T-helper 1 cell (primary cell): ENCODE measurements around the gene KRT84.

Source experiments
- DNase-seq, 5 donors: peaks; one replicate each; pipeline ENCODE4 v3.0.0-alpha.2; 2012 to 2020

Gene KRT84

GRCh38 chr12:52338241-52338960 is 47.1 kb downstream of the KRT84 start:
- no peak for DNase-seq

- no peak for DNase-seq
Observed at GRCh38 chr12:52337054-52337453, 48.4 kb downstream of the KRT84 start.

DNA sequence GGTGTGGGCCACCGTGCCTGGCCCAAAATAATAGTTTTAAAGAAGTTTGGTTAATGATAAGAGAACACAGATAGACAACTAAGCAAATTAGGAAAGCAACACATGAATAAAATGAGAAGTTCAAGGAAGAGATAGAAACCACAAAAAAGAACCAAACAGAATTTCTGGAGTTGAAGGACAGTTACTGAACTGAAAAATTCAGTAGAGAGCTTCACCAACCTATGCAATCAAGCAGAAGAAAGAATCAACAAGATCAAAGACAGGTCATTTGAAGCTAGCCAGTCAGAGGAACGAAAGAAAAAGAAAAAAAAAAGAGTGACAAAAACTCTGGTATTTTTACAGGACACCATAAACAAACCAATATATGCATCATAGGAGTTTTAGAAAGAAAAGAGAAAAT is 48.8 kb downstream of the KRT84 start:
- DNase-seq, result no peak

DNA sequence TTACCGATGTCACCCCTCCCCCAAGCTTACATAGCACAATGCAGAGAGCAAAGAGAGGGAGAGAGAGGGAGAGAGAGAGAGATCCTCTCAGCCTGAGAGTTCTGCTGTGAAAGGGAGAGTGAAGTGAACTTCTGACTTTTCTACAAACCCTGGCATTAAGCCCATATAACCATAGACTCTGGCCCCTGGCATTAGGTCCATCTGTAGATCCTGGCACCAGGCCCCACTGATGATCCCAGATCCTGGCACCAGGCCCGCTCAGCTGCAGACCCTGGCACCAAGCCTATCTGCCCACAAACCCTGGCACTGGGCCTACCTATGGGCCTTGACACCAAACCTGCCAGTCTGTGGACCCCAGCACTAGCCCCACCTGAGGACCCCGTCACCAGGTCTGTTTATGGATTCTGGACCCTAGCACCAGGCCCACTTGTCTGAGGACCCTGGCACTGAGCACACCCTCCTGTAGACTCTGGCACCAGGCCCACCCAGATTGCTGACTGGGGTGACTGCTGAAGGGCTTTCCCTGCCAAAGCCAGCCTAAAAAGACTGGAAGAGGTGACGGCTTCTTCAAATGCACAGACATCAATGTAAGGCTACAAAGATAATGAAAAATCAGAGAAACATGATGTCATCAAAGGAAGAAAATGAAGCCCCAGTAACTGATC is 49.7 kb downstream of the KRT84 start:
- DNase-seq, result no peak

DNA sequence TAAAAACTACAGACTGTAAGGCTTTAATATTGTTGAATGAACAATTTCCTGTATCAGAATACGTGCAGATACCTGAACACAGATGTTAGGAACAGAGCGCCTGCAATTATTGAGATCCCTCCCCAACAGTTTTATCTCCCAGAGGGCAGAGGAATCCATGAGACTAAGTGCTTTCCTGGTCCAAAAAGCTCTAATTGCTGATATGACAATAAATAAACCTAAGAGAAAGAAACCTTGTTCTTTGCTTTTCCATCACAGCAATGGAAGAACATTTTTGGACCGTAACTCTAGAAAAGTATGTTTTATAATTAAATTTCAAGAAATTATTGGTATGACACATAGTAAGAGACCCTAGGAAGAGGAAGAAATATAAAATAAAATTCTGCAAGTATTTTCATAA is 51.3 kb downstream of the KRT84 start:
- no peak for DNase-seq

- DNase-seq, result no peak
Observed at GRCh38 chr12:52333321-52333720, 52.1 kb downstream of the KRT84 start.

DNA sequence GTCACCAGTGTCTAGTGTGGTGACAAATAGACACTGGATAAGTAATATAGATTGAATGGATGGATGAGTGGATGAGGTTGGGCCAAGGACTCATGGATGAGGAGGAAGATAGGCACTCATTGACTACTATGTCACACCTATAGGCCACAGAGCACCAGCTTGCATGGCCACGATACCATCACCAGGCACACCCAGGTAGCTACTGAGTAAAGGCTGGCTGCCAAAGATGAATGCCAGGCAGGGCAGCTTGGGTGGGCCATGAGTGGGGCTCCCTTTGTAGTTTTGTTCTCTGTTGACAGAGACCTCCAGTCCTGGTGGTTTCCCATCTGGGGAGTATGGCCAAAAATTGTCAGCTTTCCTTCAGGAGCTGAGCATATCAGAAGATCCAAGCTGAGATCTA is 53.1 kb downstream of the KRT84 start:
- DNase-seq, result no peak

GRCh38 chr12:52331833-52332232 is 53.6 kb downstream of the KRT84 start:
- no peak for DNase-seq

GRCh38 chr12:52331039-52331438 is 54.4 kb downstream of the KRT84 start:
- no peak for DNase-seq

GRCh38 chr12:52327830-52328500 is 57.5 kb downstream of the KRT84 start:
- DNase-seq, result no peak
